Neutrophil (primary cell): ENCODE results near the gene LRRC4C.

Experiments used
- H3K27ac ChIP-seq: fragments of 200-600 bp; sonication (generic); 2 replicates; pipeline ENCODE4 v1.5.1; 2016; ENCODE audit warnings: mild to moderate bottlenecking, moderate library complexity
- H3K27me3 ChIP-seq: fragments of 200-600 bp; sonication (generic); 2 replicates; pipeline ENCODE4 v1.6.0; 2016; ENCODE audit warnings: mild to moderate bottlenecking
- H3K36me3 ChIP-seq: fragments of 200-600 bp; sonication (generic); 2 replicates; pipeline ENCODE4 v1.5.1; 2017
- H3K4me1 ChIP-seq, 2 experiments: fragments of 200-600 bp in 1 of 2; sonication (generic) in 1 of 2; 1 replicate in 1 of 2; 2 replicates in 1 of 2; pipeline versions ENCODE4 v1.5.1 to v1.6.1; 2013 to 2016; ENCODE audit warnings: low read depth in 1 of 2, low read length in 1 of 2, mild to moderate bottlenecking in 1 of 2, moderate library complexity in 1 of 2; ENCODE audit not compliant: control insufficient read depth in 1 of 2, insufficient read depth in 1 of 2
- H3K4me3 ChIP-seq, 2 experiments: fragments of 200-600 bp in 1 of 2; sonication (generic) in 1 of 2; 1 replicate in 1 of 2; 2 replicates in 1 of 2; pipeline ENCODE4 v1.5.1; 2013 to 2016; ENCODE audit warnings: low read depth in 1 of 2, low read length in 1 of 2, mild to moderate bottlenecking in 1 of 2, moderate library complexity in 1 of 2
- H3K9me3 ChIP-seq: fragments of 200-600 bp; sonication (generic); 2 replicates; pipeline ENCODE4 v1.5.1; 2016
- TF ChIP-seq, protein P1 (sequence below): fragments of 200-600 bp; sonication (generic); IDR thresholded peaks from 2 replicates; pipeline ENCODE4 v1.5.1; 2016; ENCODE audit warnings: antibody characterized with exemption

The LRRC4C gene

DNA sequence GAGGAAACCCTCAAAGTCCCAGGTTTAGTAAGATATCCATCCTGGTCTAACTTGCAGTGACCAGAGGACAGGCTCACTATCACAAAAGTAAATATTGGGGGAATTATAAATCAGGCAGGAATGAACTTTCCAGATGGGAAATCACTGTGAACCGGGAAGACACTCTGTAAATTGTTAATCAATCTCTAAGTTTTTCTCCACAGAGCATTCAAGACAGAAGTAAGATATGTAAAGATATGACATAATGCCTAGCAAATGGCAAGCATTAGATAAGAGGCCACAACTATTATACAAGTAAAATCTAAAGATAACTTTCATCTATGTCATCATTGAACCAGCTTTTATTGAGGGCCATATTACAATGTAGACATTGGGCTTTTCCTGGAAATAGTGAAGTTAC, 35.3 kb upstream of the LRRC4C start:
- Histone ChIP-seq H3K4me3 (no peak overlapping the region), H3K27me3 (peaks cover 5% of the 10 kb centered on the region), H3K9me3 (no peaks in the 10 kb centered on the region), H3K4me1 (no peaks in the 10 kb centered on the region), H3K36me3 (no peaks in the 10 kb centered on the region), H3K27ac (no peak overlapping the region)
- TF ChIP-seq, protein P1, sequence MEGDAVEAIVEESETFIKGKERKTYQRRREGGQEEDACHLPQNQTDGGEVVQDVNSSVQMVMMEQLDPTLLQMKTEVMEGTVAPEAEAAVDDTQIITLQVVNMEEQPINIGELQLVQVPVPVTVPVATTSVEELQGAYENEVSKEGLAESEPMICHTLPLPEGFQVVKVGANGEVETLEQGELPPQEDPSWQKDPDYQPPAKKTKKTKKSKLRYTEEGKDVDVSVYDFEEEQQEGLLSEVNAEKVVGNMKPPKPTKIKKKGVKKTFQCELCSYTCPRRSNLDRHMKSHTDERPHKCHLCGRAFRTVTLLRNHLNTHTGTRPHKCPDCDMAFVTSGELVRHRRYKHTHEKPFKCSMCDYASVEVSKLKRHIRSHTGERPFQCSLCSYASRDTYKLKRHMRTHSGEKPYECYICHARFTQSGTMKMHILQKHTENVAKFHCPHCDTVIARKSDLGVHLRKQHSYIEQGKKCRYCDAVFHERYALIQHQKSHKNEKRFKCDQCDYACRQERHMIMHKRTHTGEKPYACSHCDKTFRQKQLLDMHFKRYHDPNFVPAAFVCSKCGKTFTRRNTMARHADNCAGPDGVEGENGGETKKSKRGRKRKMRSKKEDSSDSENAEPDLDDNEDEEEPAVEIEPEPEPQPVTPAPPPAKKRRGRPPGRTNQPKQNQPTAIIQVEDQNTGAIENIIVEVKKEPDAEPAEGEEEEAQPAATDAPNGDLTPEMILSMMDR: no peak

DNA sequence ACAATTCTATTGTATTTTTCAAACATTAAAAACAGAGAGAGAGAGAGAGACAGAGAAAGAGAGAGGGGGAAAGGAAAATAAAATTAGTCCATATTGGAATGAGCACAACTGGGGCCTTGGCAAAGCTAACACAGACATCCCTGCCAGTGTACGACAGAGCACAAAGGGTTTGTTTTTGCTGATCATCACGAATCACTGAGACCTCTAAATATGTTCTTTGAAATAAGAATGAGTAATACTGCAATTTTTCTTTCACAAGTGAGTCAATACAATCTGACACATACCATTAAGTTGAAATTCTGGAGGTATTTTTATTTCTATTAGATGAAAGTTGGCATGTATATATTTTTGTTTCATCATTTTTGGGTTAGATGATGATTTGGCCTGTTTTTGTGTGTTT, 27.0 kb upstream of the LRRC4C start:
- Histone ChIP-seq H3K9me3 (no peaks in the 10 kb centered on the region), H3K4me3 (no peak overlapping the region), H3K36me3 (no peaks in the 10 kb centered on the region), H3K27ac (no peak overlapping the region), H3K27me3 (no peaks in the 10 kb centered on the region), H3K4me1 (no peaks in the 10 kb centered on the region)
- TF ChIP-seq, protein P1: no peak

DNA sequence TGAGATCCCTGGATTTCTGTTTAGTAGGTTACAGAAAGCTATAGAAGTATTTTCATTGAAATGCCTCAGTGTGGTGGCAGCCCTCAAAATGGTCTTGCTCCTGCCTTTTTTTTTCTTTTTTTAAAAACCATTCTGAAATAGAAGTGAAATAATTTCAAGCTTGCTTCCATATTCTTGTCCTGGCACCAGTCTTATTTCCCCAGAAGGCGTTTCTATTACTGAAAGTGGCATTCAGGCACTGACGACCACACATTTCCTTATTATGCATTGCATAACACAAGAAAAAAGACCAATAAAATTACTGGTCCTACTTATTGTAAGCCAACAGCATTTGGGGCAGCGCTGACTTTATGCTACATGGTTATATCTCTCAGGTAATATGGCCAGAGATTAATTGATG, 24.5 kb upstream of the LRRC4C start:
- Histone ChIP-seq H3K4me3 (no peak overlapping the region), H3K27me3 (no peaks in the 10 kb centered on the region), H3K36me3 (no peaks in the 10 kb centered on the region), H3K4me1 (no peaks in the 10 kb centered on the region), H3K9me3 (no peaks in the 10 kb centered on the region), H3K27ac (no peak overlapping the region)
- TF ChIP-seq, protein P1: no peak

DNA sequence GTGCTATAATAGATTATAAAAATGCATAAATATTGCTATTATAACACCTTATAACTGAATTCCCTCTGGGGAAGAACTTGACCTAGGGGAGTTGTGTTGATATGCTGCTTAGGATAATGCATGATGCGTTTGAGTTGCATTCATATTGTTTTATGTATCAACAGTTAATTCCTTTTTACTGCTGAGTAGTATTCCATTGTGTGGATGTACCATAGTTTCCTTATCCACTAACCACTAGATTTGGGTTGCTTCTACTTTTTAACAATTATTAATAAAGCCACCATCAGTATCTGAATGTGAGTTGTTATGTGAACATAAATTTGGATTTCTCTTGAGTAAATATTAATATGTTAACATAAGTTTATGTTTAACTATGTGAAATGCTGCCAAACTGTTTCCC, 19.7 kb upstream of the LRRC4C start:
- Histone ChIP-seq H3K27ac (no peak overlapping the region), H3K36me3 (no peaks in the 10 kb centered on the region), H3K9me3 (no peaks in the 10 kb centered on the region), H3K27me3 (no peaks in the 10 kb centered on the region), H3K4me1 (no peaks in the 10 kb centered on the region), H3K4me3 (no peak overlapping the region)
- TF ChIP-seq, protein P1: no peak

DNA sequence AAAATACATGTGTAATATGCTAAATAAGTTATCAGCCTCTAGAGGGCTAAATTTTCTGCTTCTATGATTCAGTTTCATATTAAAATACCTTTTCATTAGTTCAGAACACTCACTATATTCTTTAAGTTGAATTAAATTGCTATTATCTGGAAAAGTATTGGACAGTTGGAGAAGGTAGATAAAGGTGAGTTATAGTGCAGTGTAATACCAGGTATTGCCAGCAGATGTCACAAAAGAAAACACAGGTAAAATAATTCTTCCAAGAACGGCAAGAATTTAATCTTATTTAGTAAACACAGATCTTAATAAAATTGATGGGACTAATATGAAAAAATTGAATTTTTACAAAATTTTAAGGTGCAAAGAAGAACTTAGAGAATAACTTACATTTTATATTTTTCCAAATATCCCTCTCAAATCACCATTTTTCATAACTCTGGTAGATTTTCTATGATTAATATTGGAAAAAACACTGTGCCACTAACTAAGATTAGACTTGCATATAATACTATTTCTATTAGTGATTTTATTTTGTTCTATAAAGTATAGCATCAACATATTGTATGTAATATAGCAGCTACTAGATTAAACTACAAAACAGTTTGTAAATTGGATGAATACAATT, 1.7 kb upstream of the LRRC4C start:
- TF ChIP-seq, protein P1: no peak
- H3K27me3 ChIP-seq: peaks cover 30% of the 10 kb centered on the region
- no peaks in the 10 kb centered on the region for H3K4me1 ChIP-seq
- no peak overlapping the region for H3K4me3 ChIP-seq
- no peak overlapping the region for H3K27ac ChIP-seq
- H3K9me3 ChIP-seq: no peaks in the 10 kb centered on the region
- H3K36me3 ChIP-seq: no peaks in the 10 kb centered on the region

DNA sequence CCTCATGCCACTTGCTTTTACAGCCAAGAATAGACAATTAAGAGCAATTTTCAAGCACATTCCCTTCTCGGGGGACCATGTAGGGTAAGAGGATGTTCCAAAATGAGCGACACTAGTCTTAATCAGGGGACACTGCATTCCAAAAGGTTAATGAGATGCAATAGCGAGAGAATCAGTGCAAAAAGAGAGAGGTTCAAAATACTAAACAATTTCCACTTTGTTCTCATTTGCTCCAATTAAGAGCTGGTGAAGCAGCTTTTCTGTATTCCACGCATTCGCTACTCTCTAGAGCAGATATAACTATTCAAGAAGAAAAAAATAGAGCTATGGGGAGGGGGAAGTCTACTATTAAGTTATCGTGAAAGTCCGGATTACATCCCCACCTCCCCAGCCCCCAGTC, 811 bp downstream of the LRRC4C start:
- Histone ChIP-seq H3K36me3 (no peaks in the 10 kb centered on the region), H3K27ac (no peak overlapping the region), H3K9me3 (no peaks in the 10 kb centered on the region), H3K4me3 (no peak overlapping the region), H3K27me3 (peaks cover 30% of the 10 kb centered on the region), H3K4me1 (no peaks in the 10 kb centered on the region)
- TF ChIP-seq, protein P1: no peak
